HG02943 (cell line): ENCODE results near the gene DNLZ.
"Not testable (repeated sequence)": the region's sequence is repeated elsewhere in the genome, so short reads cannot be mapped to it uniquely, and the experiment has no call there.

Source experiments
- ATAC-seq: cut with Tn5 transposase; IDR thresholded peaks from one replicate; pipeline ENCODE4 v1.9.1; 2021; ENCODE audit warnings: mild to moderate bottlenecking, low read depth, moderate library complexity; ENCODE audit not compliant: unreplicated experiment

Gene DNLZ

GRCh38 chr9:136361754-136362449 lies 1.6 kb downstream of the DNLZ start:
- ATAC-seq = no peak

DNA sequence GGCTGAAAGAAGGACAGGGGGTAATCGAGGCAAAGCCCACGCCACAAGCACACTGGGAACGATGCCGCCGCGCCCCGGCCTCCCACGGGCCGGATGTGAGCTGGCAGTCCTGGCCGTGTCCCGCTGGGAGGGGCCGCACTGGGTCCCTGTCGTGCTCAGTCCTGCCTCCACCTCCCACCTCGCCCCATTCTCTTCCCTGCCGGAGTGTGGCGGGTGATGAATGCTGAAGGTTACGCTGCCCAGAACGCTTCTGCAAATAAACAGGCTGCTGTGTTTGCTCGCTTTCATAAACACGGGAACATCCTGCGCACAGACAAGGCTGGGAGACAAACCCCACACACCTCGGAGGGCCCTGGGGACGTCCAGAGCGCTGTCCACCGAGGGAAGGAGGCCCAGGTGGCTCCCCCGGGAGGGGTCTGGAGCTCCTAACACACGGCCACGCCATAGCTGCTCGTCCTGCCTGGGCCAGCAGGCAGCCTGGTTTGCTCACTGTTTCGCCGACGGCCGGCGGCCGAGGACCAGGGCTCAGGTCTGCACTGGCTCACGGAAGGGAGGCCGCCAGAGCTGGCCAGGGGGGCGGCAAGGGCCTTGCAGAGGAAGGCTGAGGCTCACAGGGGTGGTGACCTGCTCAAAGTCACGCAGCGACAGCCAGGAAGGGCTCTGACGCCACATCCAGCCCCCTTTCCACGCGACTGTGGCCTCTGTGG lies 2.3 kb downstream of the DNLZ start:
- no peak for ATAC-seq

GRCh38 chr9:136359774-136360718 lies 3.5 kb downstream of the DNLZ start:
- ATAC-seq = no peak

- ATAC-seq = no peak
Measured at GRCh38 chr9:136358888-136359287, 4.7 kb downstream of the DNLZ start.

DNA sequence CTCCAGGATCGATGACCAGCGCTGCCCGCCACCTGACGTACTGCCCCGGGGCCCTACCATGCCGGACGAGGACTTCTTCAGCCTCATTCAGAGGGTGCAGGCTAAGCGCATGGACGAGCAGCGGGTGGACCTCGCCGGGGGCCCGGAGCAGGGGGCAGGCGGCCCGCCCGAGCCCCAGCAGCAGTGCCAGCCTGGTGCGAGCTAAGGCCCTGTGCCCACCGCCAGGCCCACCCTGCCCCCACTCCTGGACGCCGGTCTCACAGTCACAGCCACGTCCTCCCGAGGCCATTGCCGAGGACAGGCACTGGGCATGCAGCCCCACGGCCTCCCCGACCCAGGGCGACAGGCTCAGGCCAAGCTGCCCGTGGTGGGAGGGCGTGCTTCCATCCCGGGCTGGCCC lies 5.5 kb downstream of the DNLZ start:
- ATAC-seq = no peak

DNA sequence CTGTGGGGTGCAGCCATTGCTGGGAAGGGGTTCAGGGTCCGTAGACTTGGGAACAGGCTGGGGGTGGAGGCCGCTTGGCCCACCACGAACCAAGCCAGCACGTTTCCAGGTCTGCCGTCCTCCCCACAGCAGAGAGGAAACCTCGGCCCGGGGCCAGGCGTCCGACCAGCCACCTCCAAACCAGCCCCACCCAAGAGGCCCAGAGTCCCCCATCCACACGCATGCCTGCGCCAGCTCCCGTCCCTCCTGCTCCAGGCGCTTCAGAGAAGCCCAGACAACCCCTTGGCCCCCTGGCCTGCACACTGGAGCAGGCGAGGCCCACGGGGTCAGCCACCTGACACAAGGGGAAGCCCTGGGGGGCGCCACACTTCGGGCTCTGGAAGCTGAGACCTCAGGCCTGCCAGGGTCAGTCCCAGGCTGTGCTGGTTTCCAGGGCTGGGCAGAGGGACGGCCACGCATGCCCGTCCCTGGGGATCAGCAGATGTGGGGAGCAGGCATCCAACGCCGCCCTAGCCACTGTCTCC lies 6.3 kb downstream of the DNLZ start:
- ATAC-seq = no peak

GRCh38 chr9:136355616-136356557 lies 7.7 kb downstream of the DNLZ start:
- ATAC-seq = no peak

DNA sequence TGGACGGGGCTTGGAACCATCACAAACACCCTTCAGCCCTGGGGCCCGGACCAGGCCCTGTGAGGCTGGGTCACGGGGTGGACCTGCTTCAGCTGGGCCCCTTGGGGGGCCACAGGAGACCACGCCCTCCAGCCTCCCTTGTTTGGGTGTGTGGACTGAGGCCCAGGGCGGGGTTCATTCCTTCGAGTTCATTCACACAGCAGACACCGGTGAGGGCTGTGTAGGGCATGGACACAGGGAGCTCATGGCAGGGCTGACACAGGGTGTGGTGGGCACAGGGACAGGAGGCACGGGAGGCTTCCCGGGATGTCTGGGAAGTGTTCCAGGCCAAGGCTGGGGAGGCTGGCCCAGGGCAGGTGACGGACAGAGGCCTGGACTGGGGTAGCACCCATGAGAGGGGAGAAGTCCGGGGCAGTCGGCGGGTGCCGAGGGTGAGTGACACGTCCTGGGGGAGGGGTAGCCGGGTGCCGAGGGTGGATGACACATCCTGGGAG lies 8.9 kb downstream of the DNLZ start:
- ATAC-seq = no peak

DNA sequence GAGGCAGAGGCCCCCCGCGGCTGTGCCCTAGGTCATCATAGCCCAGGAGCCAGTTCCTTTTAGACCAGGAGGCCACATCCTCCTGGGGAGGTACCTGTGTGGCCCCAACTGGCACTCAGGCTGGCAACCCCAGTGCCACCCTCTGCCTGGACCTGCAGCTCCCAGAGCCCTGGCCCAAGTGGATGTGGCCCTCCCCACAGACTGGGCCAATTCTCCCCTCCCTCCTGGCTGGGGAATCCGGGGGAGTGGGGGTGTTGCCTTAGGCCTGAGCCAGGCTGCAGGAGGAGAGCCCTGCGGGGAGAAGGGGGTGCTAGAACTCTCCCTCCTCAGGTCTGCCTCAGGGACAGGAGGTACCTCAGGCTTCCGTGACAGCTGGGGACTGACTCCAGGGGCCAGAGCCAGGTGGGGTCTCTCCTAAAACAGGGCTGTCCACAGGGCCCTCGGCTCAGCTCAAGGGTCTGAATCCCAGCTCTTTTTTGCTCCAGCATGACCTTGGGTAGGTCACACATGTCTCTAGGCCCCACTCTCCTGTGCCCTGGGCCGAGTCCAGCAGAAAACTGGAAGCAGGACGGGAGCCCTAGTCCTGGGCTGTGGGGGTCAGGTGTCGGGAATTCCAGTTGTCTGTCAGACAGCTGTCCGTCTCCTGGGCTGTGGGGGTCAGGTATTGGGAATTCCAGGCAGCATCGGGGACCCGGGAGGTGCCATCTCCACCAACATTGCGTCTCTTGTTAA lies 9.6 kb downstream of the DNLZ start:
- ATAC-seq = no peak

DNA sequence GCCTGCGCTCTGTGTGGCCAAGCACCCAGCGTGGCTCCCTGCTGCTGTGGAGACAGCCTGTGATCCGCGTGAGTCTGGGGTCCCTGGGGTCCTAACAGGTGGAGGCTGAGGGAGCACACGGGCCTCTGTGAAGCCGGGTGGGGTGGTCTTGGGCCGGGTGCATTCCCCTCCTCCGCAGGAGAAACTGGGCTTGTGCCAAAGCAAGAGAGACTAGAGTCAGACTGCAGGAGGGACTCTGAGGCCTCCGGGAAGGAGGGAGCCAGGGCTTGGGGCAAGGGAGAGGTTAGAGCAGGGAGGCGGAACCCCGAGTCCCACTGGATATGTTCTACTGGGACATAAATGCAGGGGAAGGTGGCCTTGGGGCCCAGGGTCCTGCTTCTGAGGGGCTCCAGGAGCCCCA lies 10.5 kb downstream of the DNLZ start:
- no peak for ATAC-seq

DNA sequence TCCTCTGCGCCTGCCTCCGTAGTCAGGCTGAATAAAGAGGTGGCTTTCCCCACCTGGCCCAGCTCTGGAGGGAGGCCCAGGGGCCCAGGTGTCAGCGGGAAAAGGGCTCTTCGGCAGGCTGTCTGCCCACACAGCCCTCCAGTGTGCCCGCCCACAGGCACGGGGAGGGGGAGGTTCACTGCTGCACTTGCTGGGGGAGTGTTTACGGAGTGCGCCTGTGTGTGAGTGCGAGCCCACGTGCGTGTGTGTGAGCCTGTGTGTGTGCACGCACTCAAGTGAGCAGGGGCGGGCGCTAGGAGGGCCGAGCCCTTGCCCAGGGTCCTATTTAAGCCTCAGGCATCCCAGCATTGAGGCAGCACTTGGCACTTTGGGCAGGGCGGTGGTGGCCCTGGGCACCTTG lies 10.9 kb downstream of the DNLZ start:
- no peak for ATAC-seq

- ATAC-seq = not testable (repeated sequence)
Measured at GRCh38 chr9:136351868-136352267, 11.7 kb downstream of the DNLZ start.

GRCh38 chr9:136351252-136351800 lies 12.2 kb downstream of the DNLZ start:
- ATAC-seq = no peak

GRCh38 chr9:136349546-136349945 lies 14.0 kb downstream of the DNLZ start:
- no peak for ATAC-seq

- ATAC-seq = no peak
Measured at GRCh38 chr9:136348691-136349090, 14.9 kb downstream of the DNLZ start.

GRCh38 chr9:136347472-136348256 lies 15.9 kb downstream of the DNLZ start:
- no peak for ATAC-seq

- ATAC-seq = no peak
Measured at GRCh38 chr9:136346927-136347465, 16.5 kb downstream of the DNLZ start.

DNA sequence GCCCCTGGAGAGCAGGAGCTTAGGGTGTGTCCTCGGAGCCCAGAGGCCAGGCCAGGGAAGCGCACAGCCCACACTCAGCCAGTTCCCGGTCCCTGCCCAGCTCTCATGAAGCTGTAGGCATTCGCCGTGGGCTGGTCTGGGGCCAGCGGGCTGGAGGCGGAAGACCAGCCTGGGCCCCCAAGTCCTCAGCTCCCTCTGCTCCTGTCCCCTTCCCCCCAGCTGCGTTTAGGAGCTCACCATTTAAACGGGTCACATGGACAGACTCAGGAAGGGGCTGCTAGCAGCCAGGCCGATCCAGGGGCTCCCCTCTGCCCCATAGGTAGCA lies 17.4 kb downstream of the DNLZ start:
- no peak for ATAC-seq
